NCI-H524 treated with DMSO at 0.1 percent for 48 hours (cell line): ENCODE measurements around the gene TUBA4B.
"Not testable (repeated sequence)": the region's sequence is repeated elsewhere in the genome, so short reads cannot be mapped to it uniquely, and the experiment has no call there.

ENCODE experiments used
- DNase-seq: peaks from one replicate; lab custom pipeline; 2025; lab: John Stamatoyannopoulos, UW

TUBA4B gene

DNA sequence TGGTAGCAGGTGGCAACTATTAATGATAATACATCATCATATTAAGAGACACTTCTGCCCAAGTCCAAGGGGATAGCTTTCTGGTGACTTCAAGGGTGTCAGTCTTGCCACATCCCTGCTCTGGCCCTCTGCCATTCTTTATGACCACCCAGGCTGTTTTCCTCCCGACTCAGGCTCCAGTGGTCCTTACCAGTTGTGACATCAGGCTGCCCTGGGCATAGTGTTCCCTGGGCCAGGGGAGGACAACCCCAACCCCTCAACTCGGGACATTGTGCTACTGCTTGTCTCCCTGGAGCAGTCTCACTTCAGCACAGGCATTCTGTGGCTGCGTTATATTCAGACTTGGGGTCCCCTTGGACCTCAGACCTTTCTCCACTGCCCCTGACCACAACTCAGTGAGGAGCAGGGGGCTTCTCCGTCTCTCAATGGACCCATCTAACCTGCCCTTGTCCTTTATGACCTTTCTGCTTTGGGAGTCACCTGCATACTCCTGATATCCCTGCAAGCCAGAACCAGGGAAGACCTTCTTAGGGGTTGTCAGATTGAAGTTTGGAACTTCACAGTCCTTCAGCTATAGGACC, 39.0 kb downstream of the TUBA4B start:
- DNase-seq, result no peak

DNA sequence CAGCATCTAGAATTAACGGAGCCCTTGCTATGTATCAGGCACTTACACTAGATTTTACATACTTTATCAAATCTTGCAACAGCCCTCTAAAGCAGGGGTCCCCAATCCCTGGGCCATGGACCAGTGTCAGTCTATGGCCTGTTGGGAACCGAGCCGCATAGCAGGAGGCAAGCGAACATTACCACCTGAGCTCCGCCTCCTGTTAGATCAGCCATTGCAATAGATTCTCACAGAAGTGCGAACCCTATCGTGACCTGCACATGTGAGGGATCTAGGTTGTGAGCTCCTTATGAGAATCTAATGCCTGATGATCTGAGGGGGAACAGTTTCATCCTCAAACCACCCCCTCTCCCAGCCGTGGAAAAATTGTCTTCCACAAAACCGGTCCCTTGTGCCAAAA, 39.6 kb downstream of the TUBA4B start:
- DNase-seq, result no peak

DNA sequence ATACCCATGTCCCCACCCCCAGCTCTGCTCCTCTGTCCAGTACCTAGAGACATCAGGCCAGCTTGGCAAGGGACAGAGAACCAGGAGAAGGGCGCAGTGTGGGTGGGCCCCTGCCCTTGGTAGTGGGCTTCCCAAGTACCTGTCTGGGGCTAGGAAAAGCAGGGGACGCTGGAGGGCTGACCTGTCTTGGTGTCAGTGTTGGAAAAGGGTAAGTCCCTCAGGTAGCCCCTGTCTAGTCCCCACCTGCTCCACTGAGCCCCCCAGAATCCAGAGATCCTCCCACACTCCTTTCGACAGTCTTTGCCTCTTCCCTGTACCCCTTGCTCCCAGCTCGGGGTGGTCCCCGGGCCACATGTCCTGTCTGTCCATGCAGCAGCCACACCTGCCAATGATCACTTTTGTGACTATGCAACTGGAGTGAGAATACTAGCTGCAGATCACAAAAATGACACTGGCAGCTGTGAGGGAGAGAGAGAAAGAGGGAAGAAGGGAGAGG, 40.7 kb downstream of the TUBA4B start:
- DNase-seq, result no peak

DNA sequence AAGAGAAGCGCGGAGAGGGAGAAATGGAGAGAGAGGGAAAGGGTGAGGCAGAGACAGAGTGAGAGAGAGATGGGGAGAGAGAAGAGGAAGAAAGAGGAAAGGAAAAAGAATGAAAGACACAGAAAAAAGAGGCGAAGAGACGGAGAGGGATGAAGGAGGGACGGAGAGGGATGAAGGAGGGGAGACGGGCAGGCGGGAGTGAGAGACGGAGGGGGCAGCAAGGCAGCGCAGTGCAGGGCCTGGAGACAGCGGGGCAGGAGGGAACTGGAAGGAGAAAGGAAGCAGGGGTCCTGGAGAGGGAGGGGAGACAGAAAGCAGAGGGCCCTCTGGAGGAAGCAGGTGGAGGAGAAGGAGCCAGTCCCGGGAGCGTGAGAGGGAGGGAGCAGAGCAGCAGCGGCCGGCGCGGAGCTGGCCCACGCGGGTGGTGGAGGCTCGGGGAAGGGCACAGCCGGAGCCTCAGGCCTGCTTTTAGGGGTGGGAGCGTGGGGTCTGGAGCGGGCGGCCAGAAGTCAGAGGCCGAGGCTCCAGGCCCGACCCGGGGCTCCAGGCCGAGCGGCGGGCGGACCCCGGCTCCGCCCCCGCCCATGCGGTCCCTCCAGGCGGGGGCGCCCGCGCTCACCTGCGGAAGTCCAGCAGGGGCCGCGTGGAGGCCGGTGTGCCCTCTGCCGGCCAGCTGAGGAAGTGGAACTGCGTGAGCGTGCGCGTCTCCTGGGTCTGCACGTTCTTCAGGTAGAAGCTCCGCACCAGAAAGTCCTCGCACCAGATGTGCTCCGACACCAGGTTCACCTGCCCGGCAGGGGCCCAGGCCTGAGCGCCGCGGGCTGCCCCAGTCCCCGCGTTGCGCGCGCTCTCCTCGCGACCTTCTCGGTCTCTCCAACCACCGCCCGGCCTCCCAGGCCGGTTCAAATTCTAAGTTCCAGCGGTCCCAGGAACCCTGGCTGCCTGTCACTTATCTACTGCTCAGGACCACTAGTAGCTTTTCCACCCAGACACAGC, 41.6 kb downstream of the TUBA4B start:
- no peak for DNase-seq

DNA sequence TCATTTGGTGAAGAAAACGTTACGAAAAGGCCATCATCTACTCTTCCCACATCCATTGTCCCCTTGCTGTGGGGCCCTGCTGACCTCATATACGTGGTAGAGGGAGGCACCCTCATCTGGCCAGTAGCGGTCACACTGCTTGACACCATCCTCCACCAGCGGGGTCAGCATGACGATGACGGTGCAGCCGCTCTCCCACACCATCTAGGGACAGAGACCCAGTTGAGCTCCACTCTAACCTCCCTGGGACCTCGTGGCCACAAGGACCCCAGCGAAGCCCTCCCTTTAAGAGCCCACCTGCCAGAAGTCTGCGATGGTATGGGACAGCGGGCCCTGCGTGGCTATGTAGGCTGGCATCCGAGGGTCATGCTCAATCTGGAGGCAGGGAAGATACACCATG, 43.1 kb downstream of the TUBA4B start:
- DNase-seq, result no peak

DNA sequence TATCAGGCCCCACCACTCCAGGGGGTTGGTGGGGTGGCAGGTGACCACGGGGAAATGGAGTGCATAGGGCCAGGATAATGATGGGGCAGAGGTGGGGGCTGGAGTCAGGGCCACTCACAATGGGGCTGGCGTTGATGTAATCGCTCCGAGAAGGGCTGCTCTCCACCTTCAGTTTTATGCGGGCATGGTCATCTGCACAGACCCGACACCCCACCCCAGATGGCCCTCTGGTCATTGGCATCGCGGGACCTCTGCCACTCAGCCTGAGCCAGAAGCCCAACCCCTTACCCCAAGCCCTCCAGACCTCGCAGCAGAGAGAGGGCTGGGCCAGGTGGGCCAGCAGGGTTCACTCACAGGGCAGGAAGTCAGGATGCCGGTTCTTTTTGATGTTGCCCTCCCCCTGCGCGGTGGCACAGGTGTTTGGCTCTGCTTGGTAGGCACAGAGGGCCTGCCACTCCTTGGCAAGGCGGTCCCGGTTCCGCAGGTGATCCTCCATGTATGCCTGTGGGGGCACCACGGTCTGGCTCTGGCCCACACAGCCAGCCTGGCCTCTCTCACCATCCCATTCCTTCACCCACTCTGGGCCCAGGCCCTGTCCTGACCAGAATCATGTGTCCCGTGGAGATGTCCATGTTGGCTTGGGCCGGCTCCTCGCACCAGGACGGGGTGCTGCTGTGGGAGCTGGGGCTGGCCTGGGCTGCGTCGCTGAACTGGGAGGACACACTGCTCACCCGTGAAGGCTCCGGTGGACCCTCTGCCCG, 43.8 kb downstream of the TUBA4B start:
- no peak for DNase-seq

DNA sequence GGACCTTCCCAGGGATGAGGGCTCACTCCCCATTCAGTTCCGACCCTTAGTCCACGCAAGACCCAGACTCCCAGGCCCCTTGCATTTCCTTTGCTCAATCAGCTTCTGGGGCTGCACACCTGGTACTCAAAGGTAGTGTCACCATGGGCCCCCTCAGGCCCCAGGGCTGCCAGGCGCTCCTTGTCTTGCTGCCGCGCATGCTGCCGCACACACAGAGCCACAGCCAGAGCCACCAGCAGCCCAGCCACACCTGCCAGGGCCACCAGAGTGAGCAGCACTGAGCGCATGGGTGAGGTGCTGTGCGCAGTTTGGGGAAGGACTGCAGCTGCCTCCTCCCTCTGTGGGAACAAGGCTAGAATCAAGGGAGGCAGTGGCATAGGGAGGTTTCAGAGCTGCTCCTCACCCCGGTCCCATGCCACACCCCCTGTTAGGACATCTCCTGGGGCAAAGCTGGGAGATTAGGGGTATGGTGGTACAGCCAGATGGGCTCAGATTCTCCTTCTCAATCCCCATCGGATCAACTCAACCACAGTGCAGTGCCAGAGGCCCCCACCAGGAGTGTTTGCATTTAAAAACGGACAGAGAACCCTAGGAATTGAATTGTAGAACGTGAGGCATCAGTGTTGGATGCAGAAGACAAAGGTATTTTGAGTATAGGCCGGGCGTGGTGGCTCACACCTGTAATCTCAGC, 44.9 kb downstream of the TUBA4B start:
- DNase-seq, result no peak

DNA sequence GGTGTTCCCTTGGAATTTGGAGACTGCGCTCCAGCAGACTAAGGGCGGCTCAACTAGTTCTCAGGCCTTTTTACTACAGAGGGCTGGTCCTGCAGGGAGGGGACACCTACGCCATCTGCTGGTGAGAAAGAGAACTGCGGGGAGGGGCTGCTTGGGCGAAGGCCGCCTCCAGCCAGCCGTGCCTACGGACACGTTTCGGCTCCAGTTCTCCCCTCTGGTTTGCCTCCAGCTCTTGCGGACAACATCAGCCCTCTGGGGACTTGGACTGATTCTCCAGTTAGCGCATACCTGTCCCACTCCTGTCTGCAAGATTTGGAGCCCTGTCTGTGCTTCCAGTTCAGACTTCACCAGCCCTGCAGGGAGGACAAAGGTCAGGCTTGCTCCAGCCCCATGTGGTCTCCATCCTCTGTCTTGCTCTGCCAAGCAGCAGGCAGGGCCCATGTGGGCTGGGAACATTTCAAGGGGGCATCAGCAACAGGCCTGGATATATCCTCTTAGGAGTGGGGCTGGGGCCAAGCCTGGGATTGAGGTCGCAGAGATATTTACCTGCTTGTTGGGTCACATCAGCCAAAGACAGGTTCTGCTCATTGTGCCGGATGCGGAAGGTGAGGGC, 45.8 kb downstream of the TUBA4B start:
- DNase-seq, result no peak

DNA sequence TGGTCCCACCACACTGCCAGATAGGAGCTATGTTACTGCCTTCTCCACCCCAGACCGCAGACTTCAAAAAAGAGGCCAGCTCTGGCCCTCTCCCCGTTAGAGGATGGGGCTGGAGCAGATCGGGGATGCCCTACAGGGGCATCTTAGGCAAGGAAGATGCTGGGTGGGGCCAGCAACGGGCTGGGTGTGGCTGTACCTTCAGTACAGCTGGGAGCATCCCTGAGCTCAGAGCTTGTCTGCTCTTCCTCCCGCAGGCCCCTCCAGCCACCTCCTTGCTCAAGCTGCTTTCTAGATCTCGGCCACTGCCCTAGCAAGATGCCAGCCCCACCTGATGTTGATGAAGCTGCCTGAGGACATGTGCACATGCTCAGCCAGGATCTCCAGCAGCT, 46.3 kb downstream of the TUBA4B start:
- no peak for DNase-seq

DNA sequence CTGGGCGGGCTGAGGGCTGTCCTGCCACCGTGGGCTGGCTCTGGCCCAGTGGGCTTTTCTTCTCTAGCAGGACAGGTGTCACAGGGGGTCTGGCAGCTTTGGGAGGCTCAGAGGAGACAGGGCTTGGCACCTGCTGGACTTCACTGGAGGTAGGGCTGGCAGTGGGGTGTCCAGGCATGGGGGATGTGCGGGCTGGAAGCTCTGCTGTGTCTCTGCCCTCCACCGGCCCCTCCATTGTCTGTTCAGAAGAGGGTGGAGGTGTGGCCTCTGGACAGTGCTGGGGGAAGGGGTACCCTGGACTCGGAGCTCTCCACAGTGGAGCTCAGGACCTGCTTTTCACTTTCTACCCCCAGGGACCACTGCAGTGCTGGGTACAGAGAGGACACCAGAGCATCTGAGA, 47.0 kb downstream of the TUBA4B start:
- no peak for DNase-seq

DNA sequence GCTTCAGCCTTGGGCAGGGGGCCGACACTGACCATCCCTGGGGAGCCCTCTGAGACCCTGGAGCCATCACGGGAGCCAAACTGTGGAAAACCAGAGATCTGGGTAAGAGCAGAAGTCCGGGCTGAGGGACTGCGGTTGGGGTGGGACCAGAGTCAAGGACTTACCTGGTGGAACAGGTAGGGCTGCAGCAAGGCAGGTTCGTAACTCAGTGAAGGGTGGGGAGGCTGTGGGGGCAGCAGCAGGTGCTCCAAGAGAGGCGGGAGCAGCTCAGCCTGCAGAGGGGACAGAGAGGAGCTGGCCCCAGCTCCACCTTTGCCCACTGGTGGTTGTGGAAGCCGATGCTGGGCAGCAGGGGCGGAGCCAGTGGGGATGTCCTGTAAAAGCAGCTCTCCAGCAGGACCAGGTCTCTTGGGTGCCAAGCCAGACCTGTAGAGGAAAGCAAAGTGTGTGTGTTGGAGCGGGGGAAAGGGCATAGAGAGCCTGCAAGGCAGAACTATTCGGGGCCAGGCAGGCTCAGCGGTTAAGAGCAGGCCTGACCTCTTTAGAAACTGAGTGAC, 49.4 kb downstream of the TUBA4B start:
- no peak for DNase-seq

DNA sequence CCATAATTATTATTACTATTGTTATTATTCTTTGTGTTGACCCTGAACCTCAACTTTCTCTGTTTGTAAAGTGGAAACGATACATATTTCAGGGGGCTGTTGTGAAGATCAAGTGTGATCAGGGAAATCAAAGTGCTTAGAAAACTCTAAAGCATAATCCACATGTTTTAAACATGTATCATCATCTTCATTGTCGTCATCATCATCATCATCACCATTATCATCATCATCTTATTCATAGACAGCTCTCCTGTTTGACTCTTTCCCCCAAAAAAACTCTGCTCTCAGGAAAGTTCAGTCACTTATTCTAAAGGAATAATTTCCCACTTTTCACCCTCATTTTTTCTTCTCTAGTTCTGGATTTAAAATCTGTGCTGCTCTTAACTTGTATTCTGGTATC, 51.2 kb downstream of the TUBA4B start:
- no peak for DNase-seq

DNA sequence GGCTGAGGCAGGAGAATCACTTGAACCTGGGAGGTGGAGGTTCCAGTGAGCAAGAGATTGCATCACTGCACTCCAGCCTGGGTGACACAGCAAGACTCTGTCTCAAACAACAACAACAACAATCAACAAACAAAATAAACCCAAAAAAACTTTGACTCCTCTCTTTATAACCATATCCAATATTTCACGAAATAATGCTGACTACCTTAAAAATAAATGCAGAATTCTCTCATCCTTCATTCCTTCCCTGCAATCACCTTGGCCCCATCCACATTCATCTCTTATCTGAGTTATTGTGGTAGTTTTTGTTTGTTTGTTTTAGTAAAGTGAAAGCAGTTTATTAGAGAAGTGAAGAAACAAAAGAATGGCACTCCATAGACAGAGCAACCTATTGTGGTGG, 53.0 kb downstream of the TUBA4B start:
- DNase-seq, result no peak

DNA sequence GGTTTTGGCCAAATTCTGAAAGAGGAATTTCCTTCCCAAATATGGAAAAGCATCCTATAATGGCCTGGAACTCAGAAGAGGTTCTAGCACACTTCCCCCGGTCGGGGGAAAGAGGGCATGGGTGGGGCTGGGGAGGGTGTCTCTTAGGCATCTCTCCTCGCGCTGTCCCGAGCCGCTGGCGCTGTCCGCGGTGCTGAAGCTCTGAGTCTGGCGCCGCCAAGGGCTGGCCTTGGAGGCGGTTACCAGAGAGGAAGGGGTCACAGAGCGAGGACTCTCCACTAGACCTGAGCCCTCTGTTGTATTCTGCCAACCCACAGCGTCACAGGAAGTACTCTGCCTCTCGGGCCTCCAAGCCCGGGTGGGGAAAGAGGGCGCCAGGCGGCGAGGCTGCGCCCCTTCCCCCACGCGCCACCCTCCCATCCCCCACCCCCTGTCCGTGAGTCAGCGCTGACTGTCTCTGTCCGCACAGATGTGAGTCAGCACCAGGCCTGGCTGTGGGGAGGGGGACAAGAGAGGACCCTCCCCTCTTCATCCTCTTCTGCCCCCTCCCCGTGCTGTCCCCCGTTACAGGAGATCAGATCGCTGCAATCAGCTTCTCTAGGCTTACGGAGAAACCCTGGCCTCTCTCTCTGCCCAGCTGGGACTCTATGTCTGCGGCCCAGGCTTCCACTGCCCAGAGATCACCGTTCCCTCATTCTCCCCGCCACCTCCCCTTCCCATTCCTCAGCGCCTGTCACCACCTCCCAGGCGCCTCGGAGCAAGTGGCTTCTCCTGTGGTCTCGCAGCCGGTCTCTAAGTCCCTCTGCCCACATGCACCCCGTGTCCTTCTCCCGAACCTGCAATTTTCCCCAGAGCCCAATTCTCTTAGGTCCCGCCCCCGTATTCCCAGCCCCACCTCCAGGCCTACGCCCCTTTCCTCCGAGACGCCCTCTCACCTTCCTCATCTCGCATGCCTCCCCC, 55.4 kb downstream of the TUBA4B start:
- DNase-seq, result no peak

DNA sequence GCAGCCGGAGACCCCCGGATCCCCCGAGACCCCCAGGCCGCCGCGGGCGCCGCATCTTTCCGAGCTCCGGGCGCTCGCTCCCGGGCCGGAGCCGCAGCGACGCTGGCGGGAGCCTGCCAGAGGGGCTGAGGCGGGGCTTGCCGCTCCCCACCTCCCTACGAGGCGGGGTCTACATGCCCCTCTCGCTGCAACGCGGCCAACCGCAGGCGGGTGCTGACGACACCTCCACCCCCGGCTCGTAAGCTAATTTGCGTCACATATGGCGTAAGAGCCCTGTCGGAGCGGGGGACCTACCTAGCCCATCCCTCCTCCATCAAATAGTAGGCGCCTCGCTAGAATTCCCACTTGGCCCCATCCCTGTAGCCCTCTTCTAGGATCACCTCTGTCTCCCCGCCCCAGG, 56.2 kb downstream of the TUBA4B start, which contains the start of gene PTPRN:
PTPRN (minus strand) TSS at position 124 of the 400 bp plus-strand sequence; CDS start at position 55, 69 bp downstream.
- DNase-seq, result peak; percentile 30

DNA sequence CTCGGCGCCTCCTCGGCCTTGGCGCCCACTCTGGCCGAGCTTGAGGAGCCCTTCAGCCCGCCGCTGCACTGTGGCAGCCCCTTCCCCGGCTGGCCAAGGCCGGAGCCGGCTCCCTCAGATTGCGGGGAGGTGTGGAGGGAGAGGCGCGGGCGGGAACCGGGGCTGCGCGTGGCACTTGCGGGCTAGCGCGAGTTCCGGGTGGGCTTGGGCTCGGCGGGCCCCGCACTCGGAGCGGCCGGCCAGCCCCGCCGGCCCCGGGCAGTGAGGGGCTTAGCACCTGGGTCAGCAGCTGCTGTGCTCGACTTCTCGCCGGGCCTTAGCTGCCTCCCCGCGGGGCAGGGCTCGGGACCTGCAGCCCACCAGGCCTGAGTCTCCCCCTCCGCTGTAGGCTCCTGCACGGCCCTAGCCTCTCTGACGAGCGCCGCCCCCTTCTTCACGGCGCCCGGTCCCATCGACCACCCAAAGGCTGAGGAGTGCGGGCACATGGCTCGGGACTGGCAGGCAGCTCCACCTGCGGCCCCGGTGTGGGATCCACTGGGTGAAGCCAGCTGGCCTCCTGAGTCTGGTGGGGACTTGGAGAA, 59.7 kb downstream of the TUBA4B start:
- not testable (repeated sequence) for DNase-seq

DNA sequence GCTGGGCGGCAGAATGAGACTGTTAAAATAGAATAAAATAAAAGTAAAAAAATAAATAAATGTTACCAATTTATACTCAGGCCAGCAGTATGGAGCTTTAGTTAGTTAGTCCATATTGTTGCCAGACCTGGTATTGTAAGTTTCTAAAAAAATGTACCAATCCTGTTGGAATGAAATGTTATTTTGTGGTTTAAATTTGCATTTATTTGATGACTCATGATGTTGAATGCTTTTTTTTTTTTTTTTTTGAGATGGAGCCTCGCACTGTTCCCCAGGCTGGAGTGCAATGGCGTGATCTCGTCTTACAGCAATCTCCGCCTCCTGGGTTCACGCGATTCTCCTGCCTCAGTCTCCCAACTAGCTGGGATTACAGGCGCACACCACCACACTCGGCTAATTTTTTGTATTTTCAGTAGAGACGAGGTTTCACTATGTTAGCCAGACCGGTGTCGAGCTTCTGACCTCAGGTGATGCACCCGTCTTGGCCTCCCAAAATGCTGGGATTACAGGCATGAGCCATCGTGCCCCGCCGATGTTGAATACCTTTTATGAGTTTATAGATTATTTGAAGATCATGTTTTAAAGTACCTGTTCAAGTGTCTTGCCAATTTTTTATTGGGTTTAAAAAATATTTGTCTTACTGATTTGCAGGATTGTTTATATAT, 61.9 kb downstream of the TUBA4B start:
- DNase-seq, result no peak
